Measurements from ENCODE around the gene CDH7.

Gene CDH7

GRCh38 chr18:65846107-65846506 lies 95.3 kb downstream of the CDH7 start:
- Histone ChIP-seq H3K36me3 (ENCODE audit: control insufficient read depth, low read length) (no peaks in the 10 kb centered on the region), H3K4me3 (ENCODE audit: low read length) (no peak overlapping the region), H3K79me2 (ENCODE audit: control insufficient read depth, low read length) (no peaks in the 10 kb centered on the region), H3F3A (ENCODE audit: control insufficient read depth, insufficient read depth) (no peaks in the 10 kb centered on the region), H3K9me3 (ENCODE audit: control insufficient read depth, insufficient read depth, low read length) (no peaks in the 10 kb centered on the region), H3K9me2 (replicated peaks; ENCODE audit: control insufficient read depth, low read length) (no peaks in the 10 kb centered on the region), H3K4me2 (ENCODE audit: low read length) (no peak overlapping the region), H3K4me1 (ENCODE audit: control insufficient read depth, low read length) (no peaks in the 10 kb centered on the region), H4K20me1 (ENCODE audit: control insufficient read depth, insufficient read depth, low read depth, low read length) (no peaks in the 10 kb centered on the region), H3K27me3 (ENCODE audit: control insufficient read depth, low read length) (no peaks in the 10 kb centered on the region), H3K27ac (ENCODE audit: low read depth, low read length) (no peak overlapping the region)
- TF ChIP-seq CTCF (IDR thresholded peaks at IDR 0.05; ENCODE audit: low read depth, low read length, poor library complexity, severe bottlenecking) (no peak), EZH2phosphoT487 (IDR thresholded peaks at IDR 0.05; ENCODE audit: borderline replicate concordance, low read length) (no peak)

- Histone ChIP-seq H3K36me3 (ENCODE audit: control insufficient read depth, low read length) (no peaks in the 10 kb centered on the region), H4K20me1 (ENCODE audit: control insufficient read depth, insufficient read depth, low read depth, low read length) (no peaks in the 10 kb centered on the region), H3K9me3 (ENCODE audit: control insufficient read depth, insufficient read depth, low read length) (no peaks in the 10 kb centered on the region), H3K4me3 (ENCODE audit: low read length) (no peak overlapping the region), H3K9me2 (replicated peaks; ENCODE audit: control insufficient read depth, low read length) (no peaks in the 10 kb centered on the region), H3K4me2 (ENCODE audit: low read length) (no peak overlapping the region), H3K27me3 (ENCODE audit: control insufficient read depth, low read length) (no peaks in the 10 kb centered on the region), H3K79me2 (ENCODE audit: control insufficient read depth, low read length) (no peaks in the 10 kb centered on the region), H3K27ac (ENCODE audit: low read depth, low read length) (no peak overlapping the region), H3F3A (ENCODE audit: control insufficient read depth, insufficient read depth) (no peaks in the 10 kb centered on the region), H3K4me1 (ENCODE audit: control insufficient read depth, low read length) (no peaks in the 10 kb centered on the region)
- no peak for TF ChIP-seq EZH2phosphoT487 (IDR thresholded peaks at IDR 0.05; ENCODE audit: borderline replicate concordance, low read length)
- TF ChIP-seq CTCF (IDR thresholded peaks at IDR 0.05; ENCODE audit: low read depth, low read length, poor library complexity, severe bottlenecking) = no peak
These were observed 101.5 kb downstream of the CDH7 start for GRCh38 chr18:65852273-65852672.

- Histone ChIP-seq H3K27me3 (ENCODE audit: control insufficient read depth, low read length) (no peaks in the 10 kb centered on the region), H3K4me2 (ENCODE audit: low read length) (no peak overlapping the region), H3K9me2 (replicated peaks; ENCODE audit: control insufficient read depth, low read length) (no peaks in the 10 kb centered on the region), H3K27ac (ENCODE audit: low read depth, low read length) (no peak overlapping the region), H3K9me3 (ENCODE audit: control insufficient read depth, insufficient read depth, low read length) (no peaks in the 10 kb centered on the region), H3K4me1 (ENCODE audit: control insufficient read depth, low read length) (no peaks in the 10 kb centered on the region), H3K36me3 (ENCODE audit: control insufficient read depth, low read length) (no peaks in the 10 kb centered on the region), H3K4me3 (ENCODE audit: low read length) (no peak overlapping the region), H3F3A (ENCODE audit: control insufficient read depth, insufficient read depth) (no peaks in the 10 kb centered on the region), H3K79me2 (ENCODE audit: control insufficient read depth, low read length) (no peaks in the 10 kb centered on the region), H4K20me1 (ENCODE audit: control insufficient read depth, insufficient read depth, low read depth, low read length) (no peaks in the 10 kb centered on the region)
- TF ChIP-seq CTCF (IDR thresholded peaks at IDR 0.05; ENCODE audit: low read depth, low read length, poor library complexity, severe bottlenecking) (no peak), EZH2phosphoT487 (IDR thresholded peaks at IDR 0.05; ENCODE audit: borderline replicate concordance, low read length) (no peak)
These were observed 108.3 kb downstream of the CDH7 start for GRCh38 chr18:65859075-65859474.

GRCh38 chr18:65869527-65869926 lies 118.7 kb downstream of the CDH7 start:
- no peak for TF ChIP-seq EZH2phosphoT487 (IDR thresholded peaks at IDR 0.05; ENCODE audit: borderline replicate concordance, low read length)
- TF ChIP-seq CTCF (IDR thresholded peaks at IDR 0.05; ENCODE audit: low read depth, low read length, poor library complexity, severe bottlenecking) = no peak
- H3K4me3 ChIP-seq (ENCODE audit: low read length) = no peak overlapping the region
- H3K36me3 ChIP-seq (ENCODE audit: control insufficient read depth, low read length) = no peaks in the 10 kb centered on the region
- no peaks in the 10 kb centered on the region for H3K9me2 ChIP-seq (replicated peaks; ENCODE audit: control insufficient read depth, low read length)
- H4K20me1 ChIP-seq (ENCODE audit: control insufficient read depth, insufficient read depth, low read depth, low read length) = no peaks in the 10 kb centered on the region
- no peak overlapping the region for H3K27ac ChIP-seq (ENCODE audit: low read depth, low read length)
- no peaks in the 10 kb centered on the region for H3K27me3 ChIP-seq (ENCODE audit: control insufficient read depth, low read length)
- no peaks in the 10 kb centered on the region for H3F3A ChIP-seq (ENCODE audit: control insufficient read depth, insufficient read depth)
- H3K9me3 ChIP-seq (ENCODE audit: control insufficient read depth, insufficient read depth, low read length) = no peaks in the 10 kb centered on the region
- H3K4me1 ChIP-seq (ENCODE audit: control insufficient read depth, low read length) = no peaks in the 10 kb centered on the region
- no peaks in the 10 kb centered on the region for H3K79me2 ChIP-seq (ENCODE audit: control insufficient read depth, low read length)
- H3K4me2 ChIP-seq (ENCODE audit: low read length) = no peak overlapping the region

All from DOHH2 (cell line).